COR-L47 (cell line): Measurements from ENCODE around the gene PRMT1.
A peak's percentile ranks its signal among the peaks of the same experiment; 100 is the strongest.

Experiments
- DNase-seq: peaks from one replicate; lab custom pipeline; 2025; lab: John Stamatoyannopoulos, UW

Gene PRMT1

GRCh38 chr19:49672131-49672919 is 4.7 kb upstream of the PRMT1 start:
- DNase-seq = peak; percentile 82

- DNase-seq = peak; percentile 86
These were observed 811 bp upstream of the PRMT1 start for GRCh38 chr19:49676136-49676783.

DNA sequence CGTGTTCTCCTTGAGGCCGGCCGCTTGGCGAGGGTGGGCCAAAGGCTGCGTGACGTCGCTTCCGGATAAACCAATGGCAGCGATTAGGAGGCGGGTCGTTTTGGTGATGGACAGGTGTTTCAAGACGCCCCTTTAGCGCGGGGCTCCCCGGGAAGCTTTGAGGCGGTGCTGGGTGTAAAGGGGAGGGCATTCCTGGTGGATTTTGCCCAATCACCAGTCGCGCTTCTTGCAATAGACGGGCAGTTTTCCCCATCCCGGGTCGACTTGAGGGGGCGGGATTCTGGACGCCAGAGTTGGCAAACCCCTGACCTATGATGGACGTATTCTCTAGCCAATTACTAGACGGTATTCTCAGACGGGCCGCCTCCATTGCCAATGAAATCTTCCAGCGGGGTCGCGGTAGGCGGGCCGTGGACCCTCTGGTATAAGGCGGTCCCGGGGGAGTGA is 264 bp upstream of the PRMT1 start:
- peak; percentile 100 for DNase-seq

DNA sequence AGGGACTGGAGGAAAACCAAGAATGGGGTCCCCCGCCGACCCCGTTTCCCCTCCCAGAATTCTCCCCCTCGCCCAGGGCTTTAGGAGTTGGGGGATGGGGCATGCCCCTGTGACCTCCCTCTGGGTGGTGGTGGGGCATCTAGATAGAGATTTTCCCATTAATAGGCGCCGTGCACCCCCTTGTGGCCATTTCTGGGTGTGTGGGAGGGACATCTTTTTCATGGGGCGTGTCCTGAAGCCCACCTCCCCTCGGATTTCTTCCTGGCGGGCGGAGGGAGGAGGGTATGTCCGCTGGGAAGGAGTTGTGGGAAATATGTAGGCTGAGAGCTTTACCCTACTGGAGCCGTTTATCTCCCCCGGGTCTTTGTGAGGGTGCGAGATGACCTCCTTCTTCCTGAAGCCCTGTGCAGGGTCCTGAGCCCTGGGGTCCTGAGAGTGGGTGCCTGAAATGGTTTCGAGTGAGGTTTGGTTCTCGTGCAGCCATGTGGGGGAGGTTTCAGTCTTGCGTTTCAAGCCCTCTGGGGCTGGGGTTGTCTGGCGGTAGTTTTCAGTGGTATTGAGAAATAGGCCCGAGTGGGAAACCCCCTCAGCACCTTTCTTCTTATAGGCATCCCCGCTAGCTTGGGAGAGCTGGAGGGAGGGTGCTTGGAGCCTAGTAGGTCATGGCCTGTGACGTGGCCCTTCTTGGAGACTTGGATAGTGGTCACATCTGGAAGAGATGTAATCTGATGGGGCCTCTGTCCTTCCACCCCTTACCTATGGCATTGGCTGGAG is 1.0 kb downstream of the PRMT1 start:
- peak; percentile 70 for DNase-seq

GRCh38 chr19:49678985-49679770 is 2.1 kb downstream of the PRMT1 start:
- DNase-seq = no peak

- no peak for DNase-seq
These were observed 2.8 kb downstream of the PRMT1 start for GRCh38 chr19:49679771-49680413.

DNA sequence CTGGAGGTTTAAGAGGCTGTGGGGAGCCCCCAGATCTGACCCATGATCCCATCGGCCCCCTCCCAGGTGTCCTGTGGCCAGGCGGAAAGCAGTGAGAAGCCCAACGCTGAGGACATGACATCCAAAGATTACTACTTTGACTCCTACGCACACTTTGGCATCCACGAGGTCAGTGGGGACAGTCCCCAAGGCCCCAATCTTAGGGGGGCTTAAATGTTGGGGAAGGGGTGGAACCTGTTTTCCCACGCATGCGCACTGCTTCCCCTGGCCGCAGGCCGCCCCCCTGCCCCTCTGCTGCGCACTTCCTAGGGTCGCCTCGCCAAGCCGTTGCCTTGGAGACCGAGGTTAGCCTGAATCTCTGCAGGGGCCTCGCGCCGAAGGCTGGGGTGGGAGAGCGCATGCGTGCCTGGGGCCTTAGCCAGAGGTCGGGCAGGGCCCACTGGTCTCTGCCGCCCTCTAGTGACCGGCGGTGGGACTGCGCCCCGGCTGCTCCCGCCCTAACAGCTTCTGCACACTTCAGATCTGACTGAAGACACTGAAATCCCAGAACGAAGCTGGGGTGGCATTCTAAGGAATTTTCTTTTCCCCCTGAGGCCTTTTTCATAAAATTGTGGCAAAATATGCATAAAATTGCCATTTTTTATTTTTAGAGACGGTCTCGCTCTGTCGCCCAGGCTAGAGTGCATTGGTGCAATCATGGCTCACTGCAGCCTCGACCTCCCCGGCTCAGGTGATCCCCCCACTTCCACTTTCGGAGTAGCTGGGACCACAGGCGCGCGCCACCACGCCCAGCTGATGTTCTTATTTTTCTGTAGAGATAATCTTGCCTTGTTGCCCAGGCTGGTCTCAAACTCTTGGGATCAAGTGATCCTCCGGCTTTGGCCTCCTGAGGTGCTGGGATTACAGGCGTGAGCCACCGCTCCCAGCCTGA is 3.6 kb downstream of the PRMT1 start:
- peak; percentile 84 for DNase-seq

- DNase-seq = no peak
These were observed 4.8 kb downstream of the PRMT1 start for GRCh38 chr19:49681830-49682229.

- DNase-seq = no peak
These were observed 5.2 kb downstream of the PRMT1 start for GRCh38 chr19:49682274-49682673.

- DNase-seq = no peak
These were observed 6.8 kb downstream of the PRMT1 start for GRCh38 chr19:49683814-49684250.

GRCh38 chr19:49684251-49684982 is 7.3 kb downstream of the PRMT1 start:
- DNase-seq = no peak

- DNase-seq = no peak
These were observed 8.0 kb downstream of the PRMT1 start for GRCh38 chr19:49684983-49685553.

- no peak for DNase-seq
These were observed 8.8 kb downstream of the PRMT1 start for GRCh38 chr19:49685845-49686332.

- DNase-seq = no peak
These were observed 9.5 kb downstream of the PRMT1 start for GRCh38 chr19:49686503-49687088.

- DNase-seq = no peak
These were observed 10.1 kb downstream of the PRMT1 start for GRCh38 chr19:49687150-49687549.

- DNase-seq = no peak
These were observed 10.7 kb downstream of the PRMT1 start for GRCh38 chr19:49687566-49688316.

- DNase-seq = no peak
These were observed 11.6 kb downstream of the PRMT1 start for GRCh38 chr19:49688531-49689132.
